Measurements from ENCODE around the gene MTA3. TPM values are rescaled to one million over a fixed set of nuclear protein-coding genes. Genes with fewer than 3 reads are reported as not detected.
A peak's percentile ranks its signal among the peaks of the same experiment; 100 is the strongest.

The MTA3 gene
- polyA plus RNA-seq, 10 donors, result 22.4 to 38.1 (median 29.6) TPM

DNA sequence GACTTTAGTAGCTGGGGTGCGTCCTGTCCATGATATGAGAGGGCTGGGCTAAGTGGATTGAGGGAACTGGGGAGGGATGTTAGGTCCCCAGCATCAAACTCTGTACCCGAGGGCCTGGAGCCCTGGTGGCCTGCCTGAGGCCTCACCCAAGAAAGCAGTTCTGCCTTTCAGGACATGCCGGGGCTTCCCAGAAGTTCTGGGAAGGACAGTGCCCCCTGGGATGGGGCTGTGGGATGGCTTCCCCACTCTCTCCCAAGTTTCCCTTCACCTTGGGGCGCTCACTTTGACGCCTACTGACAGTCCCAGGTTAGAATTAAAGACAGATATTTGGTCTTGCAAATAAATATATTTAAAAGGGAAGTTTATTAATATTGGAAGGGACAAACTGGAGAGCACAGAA is 193.7 kb downstream of the MTA3 start:
- no peak for DNase-seq

- no peak for DNase-seq
Observed at GRCh38 chr2:42762823-42763804, 194.7 kb downstream of the MTA3 start.

DNA sequence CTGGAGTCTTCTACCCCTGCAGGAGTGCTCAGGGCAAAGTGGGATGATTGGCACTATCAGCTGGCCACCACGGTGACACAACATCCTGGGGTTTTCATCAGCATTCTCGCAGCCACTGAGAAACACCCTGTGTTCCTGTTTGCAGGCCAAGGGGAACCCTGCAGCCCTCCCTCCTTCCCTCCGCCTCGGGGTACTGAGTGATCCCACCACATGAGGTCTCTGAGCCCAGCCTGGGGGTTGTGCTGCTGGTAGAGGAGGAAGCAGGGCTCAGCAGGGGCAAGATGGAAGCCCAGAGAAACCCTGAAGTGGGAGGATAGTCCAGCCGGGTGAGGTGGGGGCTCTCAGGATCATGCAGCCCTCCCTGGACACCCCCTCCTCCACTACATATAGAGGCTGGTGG is 195.7 kb downstream of the MTA3 start, which contains the start of gene OXER1:
Gene OXER1 (minus strand): TSS at position 40 of the 400 bp plus-strand sequence. CDS start 73 bp downstream, outside the sequence.
- no peak for DNase-seq

- no peak for DNase-seq
Observed at GRCh38 chr2:42764901-42765300, 196.5 kb downstream of the MTA3 start.

- DNase-seq, result no peak
Observed at GRCh38 chr2:42765686-42766085, 197.3 kb downstream of the MTA3 start.

DNA sequence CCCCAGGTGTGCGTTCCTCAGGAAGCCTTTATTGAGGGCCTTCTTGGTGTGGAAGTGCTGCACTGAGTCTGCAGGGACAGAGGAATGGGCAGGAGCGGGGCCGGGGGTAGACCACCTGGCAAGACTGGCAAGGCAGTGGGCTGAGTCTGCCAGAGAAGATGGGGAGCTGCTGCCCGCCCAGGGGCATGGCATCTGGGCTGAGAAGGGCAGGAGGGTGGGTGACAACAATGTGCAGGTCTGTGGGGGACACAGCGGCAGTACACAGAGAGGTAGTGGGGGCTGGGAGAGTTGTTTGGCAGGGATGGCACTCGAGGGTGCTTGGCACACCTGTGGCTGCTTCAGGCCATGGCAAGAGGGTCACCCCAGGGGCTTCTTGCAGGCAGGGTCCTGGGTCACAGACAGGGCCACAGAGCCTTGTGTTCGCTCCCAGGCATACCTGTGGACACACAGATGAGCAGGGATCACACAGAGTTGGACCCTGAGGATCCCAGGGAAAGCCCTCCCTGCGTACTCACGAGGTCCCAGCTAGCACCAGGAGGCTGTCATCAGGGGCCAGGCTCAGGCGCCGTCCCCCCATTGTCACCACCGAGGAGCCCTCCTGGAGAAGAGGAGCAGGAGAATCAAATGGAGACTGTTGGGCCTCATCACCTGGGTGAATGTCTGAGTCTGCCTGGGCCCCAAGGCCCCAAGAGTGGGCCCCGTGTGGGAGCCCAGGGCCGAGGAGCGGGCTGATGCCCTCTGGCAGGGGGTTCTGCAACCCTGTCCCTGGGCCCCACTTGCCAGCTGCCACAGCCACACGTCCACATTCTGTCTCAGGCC is 198.9 kb downstream of the MTA3 start:
- no peak for DNase-seq

- no peak for DNase-seq
Observed at GRCh38 chr2:42767899-42768705, 199.7 kb downstream of the MTA3 start.

DNA sequence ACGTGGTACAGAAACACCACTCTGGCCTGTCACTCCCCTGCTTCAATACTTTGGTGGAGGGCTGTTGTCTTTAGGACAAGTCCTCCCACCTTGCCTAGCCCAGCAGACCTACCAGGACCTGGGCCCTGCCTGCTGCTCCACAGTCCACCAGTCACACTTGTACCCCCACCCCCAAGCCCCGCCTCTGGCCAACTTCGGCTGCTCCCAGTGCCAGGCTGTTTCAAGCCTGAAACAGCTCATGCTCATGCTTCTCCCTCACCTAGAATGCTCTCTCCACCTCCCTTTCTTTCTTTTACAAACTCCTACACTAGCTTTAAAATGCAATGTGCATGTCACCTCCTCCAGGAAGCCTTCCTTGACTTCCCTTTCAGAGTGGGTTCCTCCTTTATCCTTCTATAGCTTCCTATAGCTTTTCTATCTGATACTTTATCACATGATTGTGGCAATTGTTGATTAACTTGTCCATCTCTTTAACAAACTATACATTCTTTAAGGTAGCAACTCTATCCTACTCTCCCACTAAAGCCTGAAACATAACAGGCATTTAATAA is 200.3 kb downstream of the MTA3 start:
- DNase-seq, result no peak

DNA sequence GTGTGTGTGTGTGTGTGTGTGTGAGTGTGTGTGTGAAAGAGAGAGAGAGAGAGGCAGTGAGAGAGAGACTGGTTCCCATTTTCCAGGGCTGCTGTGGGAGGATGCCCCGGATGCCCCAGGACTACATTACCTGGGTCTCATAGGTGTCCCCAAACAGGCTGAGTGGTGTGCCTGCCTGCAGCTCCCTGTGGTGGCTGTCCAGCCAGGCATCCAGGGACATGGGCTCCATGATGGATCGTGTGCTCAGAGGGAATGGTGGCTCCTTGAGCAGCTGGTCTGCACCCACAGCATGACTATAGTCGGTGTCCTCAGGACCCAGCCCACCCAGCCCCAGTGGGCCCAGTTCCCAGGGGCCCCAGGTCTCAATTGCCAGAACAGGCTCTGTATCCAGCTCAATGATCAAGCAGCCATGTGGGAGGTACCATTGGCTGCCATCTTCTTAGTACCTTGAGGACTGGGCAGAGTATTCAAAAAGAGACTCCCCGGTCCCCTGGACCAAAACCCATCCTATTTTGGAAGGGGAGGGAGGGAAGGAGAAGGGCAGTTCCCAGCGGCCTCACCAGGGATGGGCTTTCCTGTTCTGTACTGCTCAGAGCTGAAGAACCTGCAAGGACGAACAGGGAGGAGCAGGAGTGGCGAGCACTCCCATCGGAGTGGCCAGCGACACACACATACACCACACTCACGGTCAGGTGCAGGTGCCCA is 201.3 kb downstream of the MTA3 start:
- no peak for DNase-seq

DNA sequence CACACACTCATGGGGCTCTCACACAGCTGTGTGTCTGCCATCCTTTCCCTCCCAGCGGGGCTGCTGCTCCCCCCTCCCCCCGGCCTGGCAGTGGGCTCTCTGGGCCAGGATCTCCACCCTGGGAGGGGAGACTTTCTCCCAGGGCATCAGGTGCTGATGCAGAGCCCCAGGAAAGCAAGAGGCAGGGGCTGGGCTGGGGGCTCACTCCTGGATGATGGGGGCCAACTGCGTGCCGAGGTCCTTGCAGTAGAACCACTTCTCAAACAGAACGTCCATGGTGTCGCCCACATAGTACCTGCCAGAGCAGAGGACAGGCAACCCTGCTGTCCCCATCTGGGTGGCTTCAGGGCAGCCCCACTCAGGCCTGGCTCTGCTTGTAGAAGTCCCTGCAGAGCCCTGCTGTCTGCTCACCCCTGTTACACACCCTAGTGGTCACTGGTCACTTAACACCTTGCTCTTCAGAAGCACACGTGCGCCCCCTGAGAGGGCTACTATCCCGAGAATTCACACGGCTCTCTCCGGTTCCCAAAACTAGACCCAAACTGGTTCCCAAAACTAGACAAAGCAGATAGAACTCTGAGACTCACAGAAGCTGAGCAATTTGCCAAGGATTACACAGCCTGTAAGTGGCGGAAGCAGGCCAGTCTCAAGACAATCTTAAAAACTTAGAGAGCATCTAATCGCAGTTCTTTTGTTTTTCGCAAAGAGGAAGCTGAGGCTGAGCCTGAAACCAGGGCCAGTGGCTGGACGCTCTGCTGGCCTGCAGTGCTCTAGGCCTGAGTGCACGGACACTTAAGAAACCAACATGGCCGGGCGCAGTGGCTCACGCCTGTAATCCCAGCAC is 202.1 kb downstream of the MTA3 start:
- peak in 1 of 3 donors; percentile 49 for DNase-seq

DNA sequence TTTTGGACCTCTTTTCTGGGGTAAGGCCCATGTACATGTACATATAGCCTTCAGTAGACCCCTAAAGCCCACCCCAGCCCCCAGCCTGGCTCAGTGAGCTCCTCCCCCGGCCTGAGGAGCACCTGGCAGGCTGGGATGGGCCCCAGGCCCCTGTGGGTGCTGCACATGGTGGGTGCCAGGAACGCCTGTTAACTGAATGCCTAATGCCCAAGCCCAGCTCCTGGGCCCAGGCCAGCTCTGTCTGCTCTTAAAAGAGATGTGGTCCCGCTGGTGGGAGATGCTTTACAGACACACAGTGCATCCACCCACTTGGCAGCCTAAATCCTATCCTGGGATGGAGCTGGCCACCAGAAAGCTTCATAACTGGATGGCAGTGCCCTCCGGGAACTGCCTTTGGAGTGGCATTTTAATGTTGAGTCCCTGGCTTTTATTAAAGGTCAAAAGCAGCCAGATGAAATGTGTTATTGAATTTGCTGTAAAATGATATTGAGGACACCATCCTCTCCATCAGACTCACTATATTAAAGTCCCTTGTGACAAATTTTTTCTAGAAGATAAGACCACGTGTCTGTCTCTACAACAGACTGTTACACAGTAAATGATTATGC is 203.2 kb downstream of the MTA3 start:
- DNase-seq, result no peak

- no peak for DNase-seq
Observed at GRCh38 chr2:42775186-42775585, 206.8 kb downstream of the MTA3 start.

DNA sequence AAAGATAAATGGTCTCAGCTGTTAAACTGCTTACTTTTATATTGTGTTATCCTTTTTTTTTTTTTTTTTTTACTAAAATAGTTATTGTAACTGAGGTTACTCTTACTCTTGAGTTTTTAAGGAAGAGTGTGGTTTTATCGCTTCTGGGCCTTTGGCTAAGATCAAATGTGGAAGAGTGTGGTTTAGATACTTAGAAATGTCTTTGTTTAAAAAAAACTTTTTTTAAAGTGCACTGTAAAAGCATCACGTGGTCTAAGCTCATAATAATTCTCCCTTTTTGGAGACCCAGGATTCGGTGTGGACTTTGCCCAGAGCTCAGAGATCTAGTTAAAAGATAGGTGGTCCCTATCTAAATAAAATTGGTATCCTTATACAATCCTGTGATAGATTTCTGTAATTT is 207.4 kb downstream of the MTA3 start:
- DNase-seq, result no peak

DNA sequence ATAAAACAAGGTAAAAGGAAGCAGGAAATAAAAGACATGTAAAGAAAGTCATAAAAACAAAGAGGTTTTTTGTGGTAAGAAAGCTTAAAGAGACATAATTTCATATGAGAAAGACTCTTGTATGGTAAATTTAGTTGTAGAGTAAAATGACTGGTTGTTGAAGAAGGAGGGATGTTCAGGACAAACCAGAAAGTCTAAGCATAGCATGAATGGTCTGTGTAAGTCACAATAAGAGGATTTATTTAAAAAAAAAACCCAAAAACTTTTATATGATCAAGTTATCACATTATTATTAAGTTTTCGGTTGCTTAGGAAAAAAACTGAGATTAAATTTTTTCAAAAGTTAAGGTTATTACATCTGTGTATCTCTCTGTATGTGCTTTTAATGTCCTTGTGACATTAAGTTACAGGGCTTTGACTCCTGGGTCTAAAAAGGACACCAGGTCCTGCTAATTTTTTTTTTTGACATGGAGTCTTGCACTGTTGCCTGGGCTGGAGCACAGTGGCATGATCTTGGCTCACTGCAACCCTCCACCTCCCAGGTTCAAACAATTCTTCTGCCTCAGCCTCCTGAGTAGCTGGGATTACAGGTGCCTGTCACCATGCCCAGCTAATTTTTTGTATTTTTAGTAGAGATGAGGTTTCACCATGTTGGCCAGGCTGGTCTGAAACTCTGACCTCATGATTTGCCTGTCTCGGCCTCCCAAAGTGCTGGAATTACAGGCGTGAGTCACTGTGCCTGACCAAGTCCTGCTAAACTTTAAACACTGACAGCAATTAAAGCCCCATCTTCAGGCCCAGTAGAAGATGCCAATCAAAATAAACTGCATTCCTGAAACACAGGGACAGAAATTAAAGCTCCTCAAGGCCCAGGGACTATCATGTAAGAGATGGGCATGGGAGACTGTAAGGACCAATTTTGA is 209.7 kb downstream of the MTA3 start:
- no peak for DNase-seq

- no peak for DNase-seq
Observed at GRCh38 chr2:42781181-42781580, 212.7 kb downstream of the MTA3 start.

DNA sequence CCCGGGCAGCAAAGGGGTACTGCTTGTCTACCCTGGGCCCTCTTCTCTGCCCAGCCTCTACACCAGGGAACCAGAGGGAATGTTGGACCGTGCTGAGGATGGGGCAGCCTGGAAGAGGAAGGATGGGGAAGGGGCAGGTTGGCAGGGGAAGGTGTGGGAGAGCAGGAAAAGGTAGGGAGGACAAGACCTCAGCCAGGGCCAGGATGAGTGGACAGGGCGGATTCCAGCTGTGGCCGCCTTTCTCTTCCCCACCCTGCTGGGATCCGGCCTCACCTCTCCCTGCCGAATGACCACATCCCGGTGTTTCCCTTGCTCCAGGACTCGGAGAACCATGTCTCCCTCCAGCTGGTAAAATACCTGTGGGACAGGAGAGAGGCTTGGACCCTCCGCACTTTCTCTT is 215.1 kb downstream of the MTA3 start:
- DNase-seq, result no peak

GRCh38 chr2:42784204-42784880 is 215.9 kb downstream of the MTA3 start:
- no peak for DNase-seq

Measured in muscle of back (tissue), 11 donors.